NCI-H345 treated with DMSO at 0.1 percent for 48 hours (cell line): ENCODE results near the gene C2.
"Not testable (repeated sequence)": the region's sequence is repeated elsewhere in the genome, so short reads cannot be mapped to it uniquely, and the experiment has no call there.

Experiments
- DNase-seq: peaks from one replicate; lab custom pipeline; 2025; ENCODE audit not compliant: unreplicated experiment; lab: John Stamatoyannopoulos, UW

C2 gene

GRCh38 chr6:31898383-31899011, 29.0 kb upstream of the C2 start:
- DNase-seq: peak; percentile 62

- no peak for DNase-seq
Observed at GRCh38 chr6:31899215-31899614, 28.3 kb upstream of the C2 start.

GRCh38 chr6:31899882-31900722, 27.4 kb upstream of the C2 start:
- no peak for DNase-seq

GRCh38 chr6:31900917-31901414, 26.6 kb upstream of the C2 start:
- no peak for DNase-seq

- no peak for DNase-seq
Observed at GRCh38 chr6:31901415-31901952, 26.0 kb upstream of the C2 start.

GRCh38 chr6:31901953-31902643, 25.4 kb upstream of the C2 start, which contains the start of gene ZBTB12:
ZBTB12 (minus strand) TSS chr6:31902086; CDS start chr6:31901305, 781 bp downstream.
- DNase-seq: peak; percentile 86

- no peak for DNase-seq
Observed at GRCh38 chr6:31903957-31904356, 23.6 kb upstream of the C2 start.

- DNase-seq: no peak
Observed at GRCh38 chr6:31905041-31905440, 22.5 kb upstream of the C2 start.

- no peak for DNase-seq
Observed at GRCh38 chr6:31906122-31906521, 21.4 kb upstream of the C2 start.

- not testable (repeated sequence) for DNase-seq
Observed at GRCh38 chr6:31906727-31907126, 20.8 kb upstream of the C2 start.

- no peak for DNase-seq
Observed at GRCh38 chr6:31907158-31907813, 20.2 kb upstream of the C2 start.

- not testable (repeated sequence) for DNase-seq
Observed at GRCh38 chr6:31908255-31908654, 19.3 kb upstream of the C2 start.

- no peak for DNase-seq
Observed at GRCh38 chr6:31908791-31909190, 18.7 kb upstream of the C2 start.

- DNase-seq: not testable (repeated sequence)
Observed at GRCh38 chr6:31909298-31909697, 18.2 kb upstream of the C2 start.

GRCh38 chr6:31911826-31912585, 15.5 kb upstream of the C2 start:
- DNase-seq: no peak

GRCh38 chr6:31915351-31915750, 12.2 kb upstream of the C2 start:
- no peak for DNase-seq

- DNase-seq: no peak
Observed at GRCh38 chr6:31915756-31916155, 11.8 kb upstream of the C2 start.

- DNase-seq: no peak
Observed at GRCh38 chr6:31918069-31918720, 9.3 kb upstream of the C2 start.

- DNase-seq: no peak
Observed at GRCh38 chr6:31919624-31920303, 7.8 kb upstream of the C2 start.
